PFSK-1 (cell line): Measurements from ENCODE around the gene EEF1E1.

Experiments used
- POLR2AphosphoS5 ChIP-seq: IDR thresholded peaks from 2 replicates; pipeline ENCODE4 v1.6.1; 2012; ENCODE audit warnings: low read depth, mild to moderate bottlenecking, control low read depth, low read length, moderate library complexity
- TAF1 ChIP-seq: IDR thresholded peaks from 2 replicates; pipeline ENCODE4 v1.6.1; 2012; ENCODE audit warnings: low read length, control low read depth, borderline replicate concordance; ENCODE audit not compliant: insufficient read depth

- no peak for TF ChIP-seq TAF1
- no peak for TF ChIP-seq POLR2AphosphoS5
Observed at GRCh38 chr6:8108759-8109539, 6.6 kb upstream of the EEF1E1 start.
